GM12878 (cell line): Measurements from ENCODE around the gene GALR3. TPM values are rescaled to one million over a fixed set of nuclear protein-coding genes. Genes with fewer than 3 reads are reported as not detected.

ENCODE experiments used
- ATAC-seq: fragments of 200-7000 bp; cut with Tn5 transposase; 3 replicates; pipeline ENCODE4 v1.9.1; 2020; ENCODE audit warnings: mild to moderate bottlenecking, moderate library complexity
- BruUV-seq: library from RNA; stranded (reverse); fragments of 400-500 nt; replicated peaks from 2 replicates; lab custom pipeline; 2021; lab: Mats Ljungman, UMichigan
- CTCF ChIA-PET: fragments of 300-600 bp; sonication (Branson Sonifier 250); formaldehyde crosslinking; extraction: SDS; loops from one replicate; lab custom pipeline; 2021; ENCODE audit warnings: inconsistent platforms; lab: Yijun Ruan, JAX
- POLR2A ChIA-PET: fragments of 350-600 bp; formaldehyde crosslinking; extraction: SDS; loops from one replicate; lab custom pipeline; 2021; ENCODE audit warnings: inconsistent platforms; lab: Charles Lee
- RAD21 ChIA-PET: fragments of 300-600 bp; sonication (Branson Sonifier 250); formaldehyde crosslinking; loops from one replicate; lab custom pipeline; 2023; ENCODE audit warnings: antibody characterized with exemption; ENCODE audit not compliant: unreplicated experiment; lab: Charles Lee
- SMC1A ChIA-PET: fragments of 300-600 bp; sonication (Branson Sonifier 250); formaldehyde crosslinking; loops from one replicate; lab custom pipeline; 2023; ENCODE audit not compliant: unreplicated experiment, uncharacterized antibody; lab: Charles Lee
- DNase-seq: peaks from one replicate; pipeline ENCODE4 v3.0.0-alpha.2; 2011; ENCODE audit warnings: low read depth, low spot score
- FAIRE-seq: peaks from 3 replicates; lab custom pipeline; 2011; peaks lifted over from hg19 to GRCh38; lab: Jason Lieb, UNC
- H2AFZ ChIP-seq: 2 replicates; pipeline ENCODE4 v1.6.0; 2011; ENCODE audit warnings: low read depth, low read length, control low read depth; ENCODE audit not compliant: control insufficient read depth
- H3K27ac ChIP-seq: 2 replicates; pipeline ENCODE4 v1.5.1; 2011; ENCODE audit warnings: control low read depth; ENCODE audit not compliant: control insufficient read depth, insufficient read depth
- H3K27me3 ChIP-seq, 2 experiments: replicated peaks in 1 of 2; 2 replicates each; pipeline versions ENCODE4 v1.6.0 to v1.6.1; 2011; ENCODE audit warnings: low read length in 1 of 2; ENCODE audit not compliant: control insufficient read depth in 2 of 2, insufficient read depth in 2 of 2
- H3K36me3 ChIP-seq, 2 experiments: 2 replicates each; pipeline ENCODE4 v1.5.1; 2011; ENCODE audit warnings: low read length in 1 of 2; ENCODE audit not compliant: control insufficient read depth in 2 of 2, insufficient read depth in 2 of 2
- H3K4me1 ChIP-seq: 2 replicates; pipeline ENCODE4 v1.6.1; 2011; ENCODE audit warnings: mild to moderate bottlenecking, low read length, moderate library complexity, mixed read lengths; ENCODE audit not compliant: control insufficient read depth, insufficient read depth
- H3K4me2 ChIP-seq: 2 replicates; pipeline ENCODE4 v1.6.0; 2011; ENCODE audit warnings: control low read depth; ENCODE audit not compliant: control insufficient read depth, insufficient read depth
- H3K4me3 ChIP-seq: fragments of 200-600 bp; sonication (generic); 2 replicates; pipeline ENCODE4 v1.5.1; 2016
- H3K79me2 ChIP-seq: 2 replicates; pipeline ENCODE4 v1.6.0; 2011; ENCODE audit warnings: low read length; ENCODE audit not compliant: control insufficient read depth, insufficient read depth
- H3K9ac ChIP-seq: 2 replicates; pipeline ENCODE4 v1.8.0; 2011; ENCODE audit warnings: low read length, control low read depth, mixed read lengths; ENCODE audit not compliant: control insufficient read depth, insufficient read depth
- H3K9me3 ChIP-seq: replicated peaks from 3 replicates; pipeline ENCODE4 v1.5.1; 2011; ENCODE audit warnings: mild to moderate bottlenecking, low read length; ENCODE audit not compliant: control insufficient read depth, insufficient read depth
- H4K20me1 ChIP-seq: 2 replicates; pipeline ENCODE4 v1.6.0; 2011; ENCODE audit not compliant: control insufficient read depth, insufficient read depth
- CBX5 ChIP-seq: sonication (generic); IDR thresholded peaks from 2 replicates; pipeline ENCODE4 v1.6.1; 2016; ENCODE audit warnings: low read depth, moderate library complexity, mild to moderate bottlenecking, inconsistent platforms
- CEBPB ChIP-seq, 2 experiments: fragments of 150-350 bp in 1 of 2; IDR thresholded peaks; 2 replicates each; pipeline ENCODE4 v1.6.1; 2012 to 2014; ENCODE audit warnings: low read depth in 2 of 2, low read length in 2 of 2, borderline replicate concordance in 1 of 2, inconsistent platforms in 1 of 2
- CHD2 ChIP-seq: IDR thresholded peaks from 2 replicates; pipeline ENCODE4 v1.6.1; 2011; ENCODE audit warnings: low read depth, low read length, improper control_type of control experiment, borderline replicate concordance
- E2F8 ChIP-seq: fragments of 450-650 bp; IDR thresholded peaks from 2 replicates; pipeline ENCODE4 v1.6.1; 2018; ENCODE audit warnings: mild to moderate bottlenecking, low read depth, moderate library complexity; ENCODE audit not compliant: partially characterized antibody
- ESRRA ChIP-seq: IDR thresholded peaks from 2 replicates; pipeline ENCODE4 v1.6.1; 2012; ENCODE audit warnings: mild to moderate bottlenecking, low read length, improper control_type of control experiment
- EZH2 ChIP-seq: IDR thresholded peaks from 2 replicates; pipeline ENCODE4 v1.6.1; 2012; ENCODE audit warnings: low read depth, mild to moderate bottlenecking, control low read depth, inconsistent platforms, low read length, borderline replicate concordance; ENCODE audit not compliant: control insufficient read depth
- GABPA ChIP-seq: IDR thresholded peaks from 2 replicates; pipeline ENCODE4 v1.6.1; 2014; ENCODE audit warnings: antibody characterized with exemption, low read depth, mild to moderate bottlenecking, inconsistent platforms
- HCFC1 ChIP-seq: fragments of 150-350 bp; IDR thresholded peaks from 2 replicates; pipeline ENCODE4 v1.6.1; 2014; ENCODE audit warnings: low read length
- HSF1 ChIP-seq: fragments of 150-350 bp; IDR thresholded peaks from 2 replicates; pipeline ENCODE4 v1.6.1; 2014; ENCODE audit warnings: mild to moderate bottlenecking, low read depth, low read length
- IKZF1 ChIP-seq: fragments of 450-650 bp; conservative IDR thresholded peaks from 2 replicates; pipeline ENCODE4 v1.6.1; 2017; ENCODE audit warnings: antibody characterized with exemption, mild to moderate bottlenecking
- JUND ChIP-seq: IDR thresholded peaks from 2 replicates; pipeline ENCODE4 v1.6.1; 2012; ENCODE audit warnings: low read depth, mild to moderate bottlenecking, low read length, improper control_type of control experiment, moderate library complexity
- LARP7 ChIP-seq: fragments of 450-650 bp; IDR thresholded peaks from 2 replicates; pipeline ENCODE4 v1.6.1; 2017; ENCODE audit warnings: mild to moderate bottlenecking
- NBN ChIP-seq: fragments of 450-650 bp; IDR thresholded peaks from 2 replicates; pipeline ENCODE4 v1.6.1; 2016
- NFYA ChIP-seq: IDR thresholded peaks from 2 replicates; pipeline ENCODE4 v1.6.1; 2011; ENCODE audit warnings: low read depth, mild to moderate bottlenecking, low read length, improper control_type of control experiment, borderline replicate concordance
- RELA ChIP-seq: fragments of 450-650 bp; IDR thresholded peaks from 2 replicates; pipeline ENCODE4 v1.8.0; 2014; ENCODE audit warnings: borderline replicate concordance; ENCODE audit not compliant: partially characterized antibody
- SIN3A ChIP-seq: IDR thresholded peaks from 2 replicates; pipeline ENCODE4 v1.6.1; 2012; ENCODE audit warnings: low read depth, low read length, improper control_type of control experiment
- SIX5 ChIP-seq: IDR thresholded peaks from 2 replicates; pipeline ENCODE4 v1.6.1; 2011; ENCODE audit warnings: mild to moderate bottlenecking, low read depth, low read length, moderate library complexity; ENCODE audit not compliant: severe bottlenecking
- SMAD5 ChIP-seq: IDR thresholded peaks from 2 replicates; pipeline ENCODE4 v1.6.1; 2016; ENCODE audit warnings: antibody characterized with exemption, low read depth
- SUZ12 ChIP-seq: fragments of 200-600 bp; sonication (generic); IDR thresholded peaks from one replicate; pipeline ENCODE4 v1.6.1; 2018; ENCODE audit warnings: antibody characterized with exemption, mild to moderate bottlenecking; ENCODE audit not compliant: unreplicated experiment
- YY1 ChIP-seq: IDR thresholded peaks from 2 replicates; pipeline ENCODE4 v1.6.1; 2011; ENCODE audit warnings: low read depth, mild to moderate bottlenecking, low read length
- WGBS: methylation state at CpG from one replicate; pipeline ENCODE4 v1.1.6; 2016; ENCODE audit warnings: low lambda C conversion rate; ENCODE audit not compliant: insufficient replicate concordance, insufficient coverage; ENCODE audit errors: missing lambda C conversion rate; 5-methylcytosine and 5-hydroxymethylcytosine counted together
- in situ Hi-C: fragments of 300-500 bp; cut with MboI; formaldehyde crosslinking; loops from 9 replicates; pipeline ENCODE4 v1.14.3; 2018; ENCODE audit warnings: mixed read lengths
- intact Hi-C: fragments of 100-400 bp; cut with micrococcal nuclease; formaldehyde crosslinking; loops from one replicate; pipeline ENCODE4 v1.14.2; 2022; ENCODE audit not compliant: unreplicated experiment
- polyA plus RNA-seq, 11 experiments: library from polyadenylated mRNA; depleted of rRNA in 4 of 11; unstranded in 6 of 11; stranded (reverse) in 5 of 11; fragments of >200 nt; fragmentation: Nextera tagmentation in 4 of 11; fragmentation: Illumina TruSeq in 1 of 11; extraction: Ambion mirVana in 4 of 11; extraction: Trizol in 1 of 11; gene quantifications; 1 replicate in 1 of 11; 2 replicates in 10 of 11; pipeline versions ENCODE4 v1.2.1 to v1.2.3, GENCODE V29; 2011 to 2016; ENCODE audit warnings: inconsistent platforms in 2 of 11, missing spikeins in 2 of 11, low read depth in 1 of 11
- total RNA-seq, 4 experiments: library from RNA; depleted of rRNA in 3 of 4; stranded (reverse); fragments of >200 nt in 3 of 4; fragmentation: Illumina TruSeq in 1 of 4; extraction: Trizol in 1 of 4; gene quantifications; 2 replicates each; pipeline versions ENCODE4 v1.2.1 to v1.2.3, GENCODE V29; 2013 to 2021

The GALR3 gene
- total and polyA plus RNA-seq, 10 of the 15 experiments (the other 5 are each of a cell fraction or from before 2014, with no cell fraction given) = not detected

- intact Hi-C loops (no loop called here), in situ Hi-C loops (no loop called here)
- H3K27me3 ChIP-seq = peaks cover 12 to 34% of the 10 kb centered on the region in 2 experiments
- H3K9me3 ChIP-seq = no peaks in the 10 kb centered on the region; the same call in 2 of the 3 replicates
- ChIA-PET POLR2A (no interaction called here), RAD21 (no interaction called here), CTCF (interaction anchor here (0.9 kb wide), 1 partner anchor 141 kb away, joined by 3 read pairs; no protein-coding TSS in a partner anchor), SMC1A (no interaction called here)
- peak overlapping the region; percentile 75 for H2AFZ ChIP-seq
- H3K4me1 ChIP-seq = peaks cover 8% of the 10 kb centered on the region
- no peaks in the 10 kb centered on the region for H3K36me3 ChIP-seq
- H3K27ac ChIP-seq = no peak overlapping the region
- FAIRE-seq = no peak
- H3K9ac ChIP-seq = no peak overlapping the region
- peak overlapping the region; percentile 92 for H3K4me2 ChIP-seq
- 8% methylated on average over 50 of the region's 63 CpGs for WGBS
- ATAC-seq = peak; percentile 54
- no peak for DNase-seq
- BruUV-seq = no TSS peak
- H3K79me2 ChIP-seq = no peaks in the 10 kb centered on the region
- peak overlapping the region; percentile 58; the same call in 1 of the 2 replicates for H3K4me3 ChIP-seq
- H4K20me1 ChIP-seq = no peaks in the 10 kb centered on the region
- no peak for TF ChIP-seq CEBPB (IDR thresholded peaks at IDR 0.05; ENCODE audit: borderline replicate concordance in 1 of 2, low read depth in 2 of 2, low read length in 2 of 2)
- TF ChIP-seq SIN3A = 0 out of 2 replicates have a peak, but pooled peaks have one; percentile 24
- no peak for TF ChIP-seq ESRRA
- TF ChIP-seq RELA = no peak
- TF ChIP-seq HCFC1 = peak; percentile 68
- TF ChIP-seq E2F8 = no peak
- TF ChIP-seq EZH2 = no peak
- TF ChIP-seq CHD2 = peak; percentile 91
- peak; percentile 62 for TF ChIP-seq SIX5
- no peak for TF ChIP-seq NFYA
- TF ChIP-seq SMAD5 = no peak
- TF ChIP-seq GABPA = peak; percentile 38; the same call in 1 of the 2 replicates
- TF ChIP-seq CBX5 = no peak
- peak; percentile 52 for TF ChIP-seq IKZF1
- peak; percentile 69 for TF ChIP-seq SUZ12
- TF ChIP-seq LARP7 = 0 out of 2 replicates have a peak, but pooled peaks have one; percentile 37
- TF ChIP-seq JUND = no peak
- no peak for TF ChIP-seq NBN
- TF ChIP-seq HSF1 = no peak
- TF ChIP-seq YY1 = no peak
Measured at GRCh38 chr22:37802310-37803194, 20.6 kb upstream of the GALR3 start.
